Fibroblast of the aortic adventitia (primary cell): Measurements from ENCODE around the gene CASP7. TPM values are rescaled to one million over a fixed set of nuclear protein-coding genes. Genes with fewer than 3 reads are reported as not detected.
A peak's percentile ranks its signal among the peaks of the same experiment; 100 is the strongest.

ENCODE experiments used
- DNase-seq: peaks from one replicate; pipeline ENCODE4 v3.0.0-alpha.2; 2010; ENCODE audit warnings: low read depth
- H3K4me3 ChIP-seq: 2 replicates; pipeline ENCODE4 v1.5.1; 2011; ENCODE audit warnings: low read depth, mild to moderate bottlenecking, control low read depth, low read length, moderate library complexity
- CTCF ChIP-seq: IDR thresholded peaks from 2 replicates; pipeline ENCODE4 v1.5.1; 2011; ENCODE audit warnings: mild to moderate bottlenecking, low read length, control low read depth, inconsistent platforms; ENCODE audit not compliant: insufficient read depth
- total RNA-seq: library from RNA; depleted of rRNA; stranded (reverse); fragments of >200 nt; gene quantifications from 2 replicates; pipeline ENCODE4 v1.2.3, GENCODE V29; 2012; ENCODE audit warnings: low replicate concordance

Gene CASP7
- total RNA-seq, 1 donor = 19.8 TPM

GRCh38 chr10:113775686-113776294 lies 96.1 kb downstream of the CASP7 start:
- TF ChIP-seq CTCF = peak; percentile 9
- no peak overlapping the region for H3K4me3 ChIP-seq
- DNase-seq = no peak

- DNase-seq = no peak
- no peak for TF ChIP-seq CTCF
- no peak overlapping the region for H3K4me3 ChIP-seq
Observed at GRCh38 chr10:113776553-113776952, 96.8 kb downstream of the CASP7 start.

Other genes with a start within 250 kb of the CASP7 start
- gene HABP2, start 126.9 kb upstream of the CASP7 start, total RNA-seq = not detected in 2 replicates
- under 0.01 TPM in 1 of 2 replicates, not detected in the other for gene NRAP, start 15.9 kb upstream of the CASP7 start, total RNA-seq
- gene PLEKHS1, start 71.8 kb downstream of the CASP7 start, total RNA-seq = not detected in 2 replicates
- 1.2 and 10.9 TPM in 2 replicates for gene DCLRE1A, start 174.2 kb downstream of the CASP7 start, total RNA-seq
- gene NHLRC2, start 174.7 kb downstream of the CASP7 start, total RNA-seq = 7.0 and 26.3 TPM in 2 replicates